Hepatocyte (in vitro differentiated cells): ENCODE results near the gene NR6A1. TPM values are rescaled to one million over a fixed set of nuclear protein-coding genes. Genes with fewer than 3 reads are reported as not detected.

ENCODE experiments used
- DNase-seq: peaks from one replicate; pipeline ENCODE4 v3.0.0-alpha.2; 2016; ENCODE audit warnings: low spot score
- H2AFZ ChIP-seq: fragments of 200-600 bp; sonication (generic); 2 replicates; pipeline ENCODE4 v1.6.0; 2016; ENCODE audit warnings: antibody characterized with exemption, mild to moderate bottlenecking
- H3K27ac ChIP-seq: fragments of 200-600 bp; sonication (generic); 2 replicates; pipeline ENCODE4 v1.5.1; 2016; ENCODE audit warnings: mild to moderate bottlenecking
- H3K27me3 ChIP-seq: fragments of 200-600 bp; sonication (generic); 2 replicates; pipeline ENCODE4 v1.6.1; 2016
- H3K36me3 ChIP-seq: fragments of 200-600 bp; sonication (generic); replicated peaks from 2 replicates; pipeline ENCODE4 v1.5.1; 2016; ENCODE audit warnings: low read depth; ENCODE audit not compliant: insufficient read depth
- H3K4me1 ChIP-seq: fragments of 200-600 bp; sonication (generic); 2 replicates; pipeline ENCODE4 v1.5.1; 2016; ENCODE audit warnings: mild to moderate bottlenecking, moderate library complexity; ENCODE audit not compliant: insufficient read depth
- H3K4me2 ChIP-seq: fragments of 200-600 bp; sonication (generic); 2 replicates; pipeline ENCODE4 v1.6.0; 2016
- H3K4me3 ChIP-seq: fragments of 200-600 bp; sonication (generic); 2 replicates; pipeline ENCODE4 v1.5.1; 2016; ENCODE audit warnings: mild to moderate bottlenecking
- H3K79me2 ChIP-seq: fragments of 200-600 bp; sonication (generic); 2 replicates; pipeline ENCODE4 v1.6.0; 2017; ENCODE audit warnings: mild to moderate bottlenecking
- H3K9me2 ChIP-seq: fragments of 200-600 bp; sonication (generic); replicated peaks from 2 replicates; pipeline ENCODE4 v1.6.0; 2017; ENCODE audit warnings: mild to moderate bottlenecking; ENCODE audit not compliant: insufficient read depth
- H3K9me3 ChIP-seq: fragments of 200-600 bp; sonication (generic); 2 replicates; pipeline ENCODE4 v1.5.1; 2016; ENCODE audit warnings: low read depth, mild to moderate bottlenecking
- H4K20me1 ChIP-seq: fragments of 200-600 bp; sonication (generic); 2 replicates; pipeline ENCODE4 v1.6.0; 2016; ENCODE audit warnings: mild to moderate bottlenecking; ENCODE audit not compliant: insufficient read depth, poor library complexity, severe bottlenecking
- CTCF ChIP-seq: fragments of 200-600 bp; sonication (generic); IDR thresholded peaks from 2 replicates; pipeline ENCODE4 v1.5.1; 2016; ENCODE audit warnings: antibody characterized with exemption, mild to moderate bottlenecking; ENCODE audit not compliant: poor library complexity
- EZH2 ChIP-seq: fragments of 200-600 bp; sonication (generic); IDR thresholded peaks from 2 replicates; pipeline ENCODE4 v1.6.1; 2016; ENCODE audit warnings: antibody characterized with exemption, mild to moderate bottlenecking, borderline replicate concordance
- EZH2phosphoT487 ChIP-seq: fragments of 200-600 bp; sonication (generic); IDR thresholded peaks from one replicate; pipeline ENCODE4 v1.6.1; 2018; ENCODE audit warnings: antibody characterized with exemption, mild to moderate bottlenecking, low read depth, moderate library complexity; ENCODE audit not compliant: unreplicated experiment, severe bottlenecking
- WGBS: methylation state at CpG from one replicate; pipeline ENCODE4 v1.1.6; 2016; ENCODE audit warnings: low lambda C conversion rate; ENCODE audit errors: missing lambda C conversion rate; 5-methylcytosine and 5-hydroxymethylcytosine counted together
- polyA plus RNA-seq: library from polyadenylated mRNA; unstranded; fragments of >200 nt; fragmentation: Nextera tagmentation; extraction: Ambion mirVana; gene quantifications from 2 replicates; pipeline ENCODE4 v1.2.1, GENCODE V29; 2016
- total RNA-seq: library from RNA; depleted of rRNA; stranded (reverse); fragments of >200 nt; gene quantifications from 2 replicates; pipeline ENCODE4 v1.2.3, GENCODE V29; 2014

Gene NR6A1
- total and polyA plus RNA-seq, 2 experiments from 2014 or later = 1.2 to 4.0 TPM

DNA sequence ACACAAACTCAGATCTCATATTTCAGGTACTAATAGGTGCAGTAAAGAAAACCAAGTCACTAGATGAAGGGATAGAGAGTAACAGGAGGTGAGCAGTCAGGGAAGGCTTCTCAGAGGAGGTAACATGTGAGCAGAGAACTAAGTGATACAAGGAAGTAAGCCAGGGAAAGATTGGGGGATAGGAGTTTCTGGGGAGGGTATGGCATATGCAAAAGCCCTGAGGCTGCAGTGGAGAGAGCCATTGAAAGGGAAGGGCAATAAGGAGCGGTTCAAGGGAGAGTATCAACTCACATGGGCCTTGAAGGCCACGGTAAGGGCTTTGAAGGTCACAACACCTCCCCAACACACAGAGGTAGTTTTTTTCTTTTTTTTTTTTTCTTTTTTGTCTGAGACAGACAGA is 12.7 kb upstream of the NR6A1 start:
- TF ChIP-seq EZH2 (no peak), EZH2phosphoT487 (no peak), CTCF (no peak)
- H2AFZ ChIP-seq = no peak overlapping the region
- 79% methylated on average over 2 of the region's 2 CpGs for WGBS
- H3K36me3 ChIP-seq = no peaks in the 10 kb centered on the region
- no peak overlapping the region for H3K4me2 ChIP-seq
- H3K9me3 ChIP-seq = no peaks in the 10 kb centered on the region
- DNase-seq = no peak
- H3K27me3 ChIP-seq = no peaks in the 10 kb centered on the region
- no peak overlapping the region for H3K4me3 ChIP-seq
- no peaks in the 10 kb centered on the region for H3K9me2 ChIP-seq
- no peaks in the 10 kb centered on the region for H3K79me2 ChIP-seq
- no peak overlapping the region for H3K27ac ChIP-seq
- no peaks in the 10 kb centered on the region for H4K20me1 ChIP-seq
- peaks cover 14% of the 10 kb centered on the region for H3K4me1 ChIP-seq

DNA sequence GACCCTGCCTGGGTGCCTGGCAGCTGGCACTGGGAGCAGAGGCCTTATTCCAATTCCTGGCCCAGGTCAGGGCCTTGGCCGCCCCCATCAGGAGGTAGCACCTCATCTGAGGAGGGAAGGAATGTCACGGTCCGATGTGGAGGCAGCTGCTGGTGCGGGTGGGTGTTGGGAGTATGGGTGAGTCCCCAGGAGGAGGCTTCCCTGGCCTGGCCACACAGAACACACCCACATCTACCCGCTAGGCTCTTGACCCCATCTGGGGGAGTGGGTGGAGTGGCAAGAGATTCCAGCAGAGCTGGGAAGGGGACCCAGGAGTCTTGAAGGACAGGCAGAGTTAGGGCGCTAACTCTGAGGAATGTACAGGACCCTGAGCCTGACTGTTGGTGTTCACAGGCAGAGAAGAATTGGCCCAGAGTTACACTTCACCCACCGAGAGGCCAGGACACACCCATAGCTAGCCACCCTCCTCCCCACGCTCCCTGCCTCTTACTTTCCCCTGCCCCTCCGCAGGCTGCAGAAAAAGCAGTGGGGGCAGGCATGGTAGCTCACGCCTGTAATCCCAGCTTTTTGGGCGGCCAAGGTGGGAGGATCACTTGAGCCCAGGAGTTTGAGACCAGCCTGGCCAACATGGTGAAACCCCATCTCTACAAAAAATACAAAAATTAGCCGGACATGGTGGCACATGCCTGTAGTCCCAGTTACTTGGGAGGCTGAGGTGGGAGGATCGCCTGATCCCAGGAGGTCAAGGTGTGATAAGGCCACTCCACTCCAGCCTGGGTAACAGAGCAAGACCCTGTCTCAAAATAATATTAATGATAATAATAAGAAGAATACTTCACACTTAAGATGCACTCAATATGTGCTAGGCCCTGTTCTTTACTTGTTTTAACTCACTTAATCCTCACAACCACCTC is 11.8 kb upstream of the NR6A1 start:
- H3K27me3 ChIP-seq = no peaks in the 10 kb centered on the region
- 89% methylated on average over 13 of the region's 13 CpGs for WGBS
- no peak overlapping the region for H2AFZ ChIP-seq
- no peak overlapping the region for H3K4me3 ChIP-seq
- H3K9me3 ChIP-seq = no peaks in the 10 kb centered on the region
- H3K79me2 ChIP-seq = no peaks in the 10 kb centered on the region
- TF ChIP-seq CTCF (no peak), EZH2phosphoT487 (no peak), EZH2 (no peak)
- H4K20me1 ChIP-seq = no peaks in the 10 kb centered on the region
- no peak overlapping the region for H3K4me2 ChIP-seq
- no peak for DNase-seq
- peaks cover 15% of the 10 kb centered on the region for H3K4me1 ChIP-seq
- no peaks in the 10 kb centered on the region for H3K36me3 ChIP-seq
- H3K27ac ChIP-seq = no peak overlapping the region
- no peaks in the 10 kb centered on the region for H3K9me2 ChIP-seq

- Histone ChIP-seq H3K27ac (no peak overlapping the region), H3K4me1 (peaks cover 15% of the 10 kb centered on the region), H2AFZ (no peak overlapping the region), H3K36me3 (no peaks in the 10 kb centered on the region), H3K79me2 (no peaks in the 10 kb centered on the region), H3K27me3 (no peaks in the 10 kb centered on the region), H3K9me2 (no peaks in the 10 kb centered on the region), H3K4me3 (no peak overlapping the region), H3K4me2 (no peak overlapping the region), H3K9me3 (no peaks in the 10 kb centered on the region), H4K20me1 (no peaks in the 10 kb centered on the region)
- WGBS = 92% methylated on average over 3 of the region's 3 CpGs
- TF ChIP-seq EZH2phosphoT487 = no peak
- no peak for TF ChIP-seq EZH2
- TF ChIP-seq CTCF = no peak
- DNase-seq = no peak
These were observed 11.0 kb upstream of the NR6A1 start for GRCh38 chr9:124781967-124782660.
